ENCODE measurements around the gene BRINP1. TPM values are rescaled to one million over a fixed set of nuclear protein-coding genes. Genes with fewer than 3 reads are reported as not detected.

The BRINP1 gene
- total and polyA plus RNA-seq, 2 of the 8 experiments (the other 6 are each of a cell fraction or from before 2014, with no cell fraction given), result 19.5 to 20.5 TPM

DNA sequence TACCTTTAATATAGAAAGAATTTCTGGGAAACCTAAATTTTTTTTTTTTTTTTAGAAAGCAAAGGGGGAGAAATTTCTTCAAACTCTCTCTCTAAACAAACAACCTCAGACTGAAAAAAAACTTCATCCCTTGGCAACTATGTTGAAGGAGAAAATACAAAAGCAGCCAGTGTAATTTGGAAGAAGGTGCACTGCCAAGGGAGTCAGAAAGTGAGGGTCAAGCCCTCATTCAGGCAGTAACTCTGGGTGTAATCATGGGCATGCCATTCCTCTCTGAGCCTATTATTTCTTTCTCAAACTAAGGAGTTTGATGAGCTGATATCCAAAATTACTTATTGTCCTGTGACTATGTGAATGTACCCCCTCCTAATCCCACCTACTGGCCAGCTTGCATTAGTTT, 203.1 kb downstream of the BRINP1 start:
- H3K36me3 ChIP-seq (ENCODE audit: control insufficient read depth in 2 of 4, insufficient read depth in 4 of 4, low read length in 3 of 4), result peaks cover 0 to 5% (median 1%) of the 10 kb centered on the region in 4 experiments; a peak in 4 of 8 replicates
- CTCF ChIA-PET (ENCODE audit: partially characterized antibody), result no interaction called here
- no peak for FAIRE-seq
- H3K9me3 ChIP-seq (ENCODE audit: insufficient read depth in 2 of 2, low read depth in 1 of 2, low read length in 1 of 2), result no peaks in the 10 kb centered on the region
- no peak overlapping the region for H3K23ac ChIP-seq (ENCODE audit: insufficient read length)
- no peaks in the 10 kb centered on the region for H3K27me3 ChIP-seq (replicated peaks in 1 of 4; ENCODE audit: control insufficient read depth in 3 of 4, extremely low read depth in 1 of 4, insufficient read depth in 3 of 4, low read length in 3 of 4)
- no peak overlapping the region for H2BK12ac ChIP-seq (ENCODE audit: low read depth, low read length)
- H2BK15ac ChIP-seq (ENCODE audit: low read length), result no peak overlapping the region
- no peaks in the 10 kb centered on the region for H3K79me2 ChIP-seq (ENCODE audit: control insufficient read depth in 1 of 2, insufficient read depth in 2 of 2, low read length in 2 of 2)
- no peak overlapping the region for H2AK5ac ChIP-seq (ENCODE audit: low read depth, low read length)
- no peak overlapping the region for H3K27ac ChIP-seq (ENCODE audit: low read depth, low read length)
- H2BK120ac ChIP-seq (replicated peaks; ENCODE audit: low read depth, low read length), result no peak overlapping the region
- H3K18ac ChIP-seq (ENCODE audit: extremely low read depth, low read length), result no peak overlapping the region
- peaks cover 3% of the 10 kb centered on the region; the same call in 1 of the 2 replicates for H3K79me1 ChIP-seq (ENCODE audit: low read depth, low read length)
- H3K4ac ChIP-seq (replicated peaks; ENCODE audit: insufficient read length, low read depth, low read length), result no peak overlapping the region
- H3K4me2 ChIP-seq (ENCODE audit: insufficient read depth in 1 of 2, low read depth in 2 of 2, low read length in 2 of 2), result no peak overlapping the region
- DNase-seq (ENCODE audit: low read depth in 1 of 2, low spot score in 2 of 2), result no peak
- no peak overlapping the region for H2BK20ac ChIP-seq (ENCODE audit: low read length)
- no peaks in the 10 kb centered on the region; a peak in 1 of 7 replicates for H3K4me1 ChIP-seq (replicated peaks in 1 of 4; ENCODE audit: control insufficient read depth in 3 of 4, insufficient read depth in 4 of 4, low read length in 3 of 4)
- no peak overlapping the region for H3K56ac ChIP-seq (replicated peaks; ENCODE audit: insufficient read length, low read depth, low read length)
- no peak overlapping the region for H4K5ac ChIP-seq (ENCODE audit: insufficient read length, low read depth, low read length)
- no peak overlapping the region for H2AFZ ChIP-seq (ENCODE audit: low read length)
- no peak overlapping the region for H3K14ac ChIP-seq (ENCODE audit: insufficient read length)
- H4K20me1 ChIP-seq (replicated peaks in 1 of 2; ENCODE audit: control insufficient read depth in 1 of 2, insufficient read depth in 2 of 2, low read length in 2 of 2), result no peaks in the 10 kb centered on the region
- no peak overlapping the region for H2BK5ac ChIP-seq (ENCODE audit: low read depth, low read length)
- no peak overlapping the region for H3K9ac ChIP-seq (replicated peaks in 1 of 4; ENCODE audit: extremely low read depth in 1 of 4, low read depth in 3 of 4, low read length in 3 of 4)
- no peak overlapping the region for H4K8ac ChIP-seq (ENCODE audit: extremely low read depth, insufficient read depth, low read length)
- no peak overlapping the region for H4K91ac ChIP-seq (replicated peaks; ENCODE audit: insufficient read length, low read length)
- POLR2A ChIA-PET (ENCODE audit: partially characterized antibody), result no interaction called here
- no peak overlapping the region for H3K4me3 ChIP-seq (ENCODE audit: extremely low read depth in 1 of 4, insufficient read depth in 2 of 4, low read depth in 3 of 4, low read length in 4 of 4)
- no peaks in the 10 kb centered on the region for H3K23me2 ChIP-seq (ENCODE audit: low read depth, low read length)
- TF ChIP-seq, protein P1, sequence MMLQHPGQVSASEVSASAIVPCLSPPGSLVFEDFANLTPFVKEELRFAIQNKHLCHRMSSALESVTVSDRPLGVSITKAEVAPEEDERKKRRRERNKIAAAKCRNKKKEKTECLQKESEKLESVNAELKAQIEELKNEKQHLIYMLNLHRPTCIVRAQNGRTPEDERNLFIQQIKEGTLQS (IDR thresholded peaks at IDR 0.05; ENCODE audit: insufficient read depth, low read depth, low read length), result no peak
- TF ChIP-seq CEBPB (IDR thresholded peaks at IDR 0.05; ENCODE audit: low read depth, low read length) (no peak), KDM1A (IDR thresholded peaks at IDR 0.05; ENCODE audit: borderline replicate concordance, low read length) (no peak), CHD2 (IDR thresholded peaks at IDR 0.05; ENCODE audit: low read length) (no peak), SP2 (IDR thresholded peaks at IDR 0.05; ENCODE audit: low read length) (no peak), EGR1 (IDR thresholded peaks at IDR 0.05; ENCODE audit: borderline replicate concordance, low read depth, low read length) (no peak), PHF8 (conservative IDR thresholded peaks at IDR 0.05; ENCODE audit: low read depth, low read length) (no peak), CHD1 (IDR thresholded peaks at IDR 0.05; ENCODE audit: low read depth, low read length) (no peak), SIRT6 (IDR thresholded peaks at IDR 0.05; ENCODE audit: low read length) (no peak), YY1 (IDR thresholded peaks at IDR 0.05; ENCODE audit: low read depth, low read length) (no peak), TEAD4 (IDR thresholded peaks at IDR 0.05; ENCODE audit: low read depth, low read length) (no peak), RBBP5 (IDR thresholded peaks at IDR 0.05; ENCODE audit: borderline replicate concordance, low read depth, low read length) (no peak), EP300 (IDR thresholded peaks at IDR 0.05; ENCODE audit: borderline replicate concordance in 1 of 2, low read depth in 2 of 2, low read length in 2 of 2) (no peak)
- TF ChIP-seq, protein P2, sequence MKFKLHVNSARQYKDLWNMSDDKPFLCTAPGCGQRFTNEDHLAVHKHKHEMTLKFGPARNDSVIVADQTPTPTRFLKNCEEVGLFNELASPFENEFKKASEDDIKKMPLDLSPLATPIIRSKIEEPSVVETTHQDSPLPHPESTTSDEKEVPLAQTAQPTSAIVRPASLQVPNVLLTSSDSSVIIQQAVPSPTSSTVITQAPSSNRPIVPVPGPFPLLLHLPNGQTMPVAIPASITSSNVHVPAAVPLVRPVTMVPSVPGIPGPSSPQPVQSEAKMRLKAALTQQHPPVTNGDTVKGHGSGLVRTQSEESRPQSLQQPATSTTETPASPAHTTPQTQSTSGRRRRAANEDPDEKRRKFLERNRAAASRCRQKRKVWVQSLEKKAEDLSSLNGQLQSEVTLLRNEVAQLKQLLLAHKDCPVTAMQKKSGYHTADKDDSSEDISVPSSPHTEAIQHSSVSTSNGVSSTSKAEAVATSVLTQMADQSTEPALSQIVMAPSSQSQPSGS (IDR thresholded peaks at IDR 0.05; ENCODE audit: low read length), result no peak
